Measurements from ENCODE around the gene FAM162A. TPM values are rescaled to one million over a fixed set of nuclear protein-coding genes. Genes with fewer than 3 reads are reported as not detected.

Gene FAM162A
- total RNA-seq, 6 experiments from 2014 or later = 26.9 to 57.0 (median 51.5) TPM

DNA sequence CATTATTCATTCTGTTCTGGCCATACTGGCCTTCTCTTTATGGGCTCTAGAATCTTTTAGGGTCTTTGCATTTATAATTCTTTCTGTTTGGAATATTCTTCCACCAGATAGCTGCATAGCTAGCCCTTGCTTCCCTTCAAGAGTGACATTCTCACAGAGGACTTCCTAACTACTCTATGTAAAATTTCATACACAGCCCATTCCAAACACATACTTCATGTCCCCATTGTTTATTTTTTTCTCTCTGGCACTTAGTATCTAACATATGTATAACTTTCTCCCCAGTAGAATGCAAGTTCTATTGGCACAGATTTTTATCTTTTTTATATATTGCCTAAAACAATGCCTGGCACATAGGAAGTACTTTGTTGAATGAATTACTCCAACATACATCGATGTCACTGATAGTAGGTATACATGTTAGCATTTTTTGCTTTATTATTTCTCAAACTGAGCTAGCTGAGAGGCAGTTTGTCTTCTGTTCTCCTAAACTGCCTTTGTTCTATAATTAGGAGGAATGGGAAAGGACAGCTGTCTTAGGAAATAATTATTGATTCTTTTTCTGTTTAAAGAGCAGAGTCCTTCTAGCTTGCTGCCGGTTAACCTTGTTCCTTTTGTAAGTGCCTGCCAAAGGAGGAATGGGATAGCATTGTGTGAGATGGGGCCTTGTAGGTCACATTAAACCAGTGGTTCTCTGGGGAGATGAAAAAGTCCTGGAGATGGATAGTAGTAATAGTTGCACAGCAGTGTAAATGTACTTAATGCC, 7.9 kb downstream of the FAM162A start:
- Histone ChIP-seq H3K36me3 (no peaks in the 10 kb centered on the region), H3K27me3 (no peaks in the 10 kb centered on the region), H3K27ac (peak overlapping the region in 2 of 3 donors; percentile 28 to 65), H3K4me3 (no peak overlapping the region), H3K4me1 (peaks cover 0 to 52% (median 24%) of the 10 kb centered on the region in 4 donors), H3K9me3 (no peaks in the 10 kb centered on the region)
- DNase-seq (no peak), ATAC-seq (peak; percentile 72 to 90 (median 82))
- TF ChIP-seq, protein P1, sequence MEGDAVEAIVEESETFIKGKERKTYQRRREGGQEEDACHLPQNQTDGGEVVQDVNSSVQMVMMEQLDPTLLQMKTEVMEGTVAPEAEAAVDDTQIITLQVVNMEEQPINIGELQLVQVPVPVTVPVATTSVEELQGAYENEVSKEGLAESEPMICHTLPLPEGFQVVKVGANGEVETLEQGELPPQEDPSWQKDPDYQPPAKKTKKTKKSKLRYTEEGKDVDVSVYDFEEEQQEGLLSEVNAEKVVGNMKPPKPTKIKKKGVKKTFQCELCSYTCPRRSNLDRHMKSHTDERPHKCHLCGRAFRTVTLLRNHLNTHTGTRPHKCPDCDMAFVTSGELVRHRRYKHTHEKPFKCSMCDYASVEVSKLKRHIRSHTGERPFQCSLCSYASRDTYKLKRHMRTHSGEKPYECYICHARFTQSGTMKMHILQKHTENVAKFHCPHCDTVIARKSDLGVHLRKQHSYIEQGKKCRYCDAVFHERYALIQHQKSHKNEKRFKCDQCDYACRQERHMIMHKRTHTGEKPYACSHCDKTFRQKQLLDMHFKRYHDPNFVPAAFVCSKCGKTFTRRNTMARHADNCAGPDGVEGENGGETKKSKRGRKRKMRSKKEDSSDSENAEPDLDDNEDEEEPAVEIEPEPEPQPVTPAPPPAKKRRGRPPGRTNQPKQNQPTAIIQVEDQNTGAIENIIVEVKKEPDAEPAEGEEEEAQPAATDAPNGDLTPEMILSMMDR (IDR thresholded peaks at IDR 0.05) = no peak
- TF ChIP-seq POLR2A (IDR thresholded peaks at IDR 0.05) = no peak
- intact Hi-C loops (cut with DNase I) = no loop called here
- WGBS (ENCODE audit: insufficient coverage, low coverage, low lambda C conversion rate, missing lambda C conversion rate) = 34% methylated on average over 2 of the region's 2 CpGs

DNA sequence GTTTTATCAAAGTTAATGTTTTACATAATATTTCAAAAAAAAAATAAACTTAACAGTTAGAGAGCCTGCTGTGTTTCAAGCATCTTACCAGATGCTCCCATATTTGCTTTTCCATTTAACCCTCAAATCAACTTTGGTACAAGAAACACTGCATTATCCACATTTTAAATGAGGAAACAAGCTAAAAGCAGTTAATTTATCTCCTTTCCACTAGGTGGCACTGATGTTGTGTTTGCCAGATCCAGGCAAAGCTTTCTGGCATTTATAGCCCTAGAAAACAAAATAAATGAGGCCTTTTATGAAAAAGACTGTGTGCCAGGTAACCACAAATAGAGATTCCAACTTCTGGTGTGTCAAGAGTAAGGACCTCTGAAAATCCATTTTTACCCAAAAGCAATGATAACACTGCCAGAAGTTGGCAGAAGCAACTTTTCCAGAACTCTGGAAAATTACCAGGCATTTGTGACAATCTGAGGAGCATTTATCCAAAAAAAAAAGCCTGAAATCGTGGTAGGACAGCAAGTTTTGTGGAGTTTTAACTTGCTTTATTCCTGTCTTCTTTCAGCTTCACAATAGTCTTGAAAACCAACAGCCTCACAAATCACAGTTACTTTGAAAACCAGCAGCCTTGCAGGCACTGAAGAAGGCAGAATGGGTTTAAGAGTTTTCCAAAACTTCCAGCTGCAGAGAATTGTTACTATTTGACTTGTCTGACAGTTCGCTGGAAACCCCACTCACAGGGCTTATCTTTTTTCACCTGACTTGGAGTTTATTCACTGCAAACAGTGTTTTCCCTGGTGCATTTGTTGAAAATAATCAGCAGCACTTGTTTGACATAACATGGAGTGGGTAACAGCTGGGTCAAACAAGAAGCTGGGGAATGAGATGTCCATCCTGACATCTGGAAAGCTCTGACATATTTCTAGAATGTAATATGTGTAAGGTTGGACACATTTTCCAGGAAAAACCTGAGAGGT, 9.2 kb downstream of the FAM162A start:
- intact Hi-C loops (cut with DNase I) = no loop called here
- H3K9me3 ChIP-seq = no peaks in the 10 kb centered on the region
- TF ChIP-seq, protein P1 (IDR thresholded peaks at IDR 0.05) = peak; percentile 68 to 73 (median 70)
- TF ChIP-seq POLR2A (IDR thresholded peaks at IDR 0.05) = no peak
- DNase-seq (no peak), ATAC-seq (peak; percentile 64 to 71 (median 68))
- H3K27me3 ChIP-seq = no peaks in the 10 kb centered on the region
- H3K4me3 ChIP-seq = no peak overlapping the region
- 13% methylated on average over 2 of the region's 2 CpGs for WGBS (ENCODE audit: insufficient coverage, low coverage, low lambda C conversion rate, missing lambda C conversion rate)
- H3K27ac ChIP-seq = peak overlapping the region in 2 of 3 donors; percentile 28 to 65
- H3K4me1 ChIP-seq = peaks cover 0 to 52% (median 24%) of the 10 kb centered on the region in 4 donors
- no peaks in the 10 kb centered on the region for H3K36me3 ChIP-seq

DNA sequence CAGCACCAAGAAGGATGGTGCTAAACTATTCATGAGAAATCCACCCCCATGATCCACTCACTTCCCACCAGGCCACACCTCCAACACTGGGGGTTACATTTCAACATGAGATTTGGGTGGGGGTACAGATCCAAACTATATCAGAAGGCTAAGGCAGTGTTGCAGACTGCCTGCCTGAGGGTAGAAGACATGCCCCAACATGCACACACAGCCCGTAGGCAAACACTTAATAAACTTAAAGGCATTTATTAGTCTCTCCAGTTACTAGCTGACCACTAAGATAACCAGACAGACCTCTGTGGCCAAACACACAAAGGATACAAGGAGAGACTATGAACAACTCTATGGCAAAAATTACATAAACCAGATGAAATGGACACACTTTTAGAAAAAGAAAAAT, 10.2 kb downstream of the FAM162A start:
- H3K36me3 ChIP-seq = no peaks in the 10 kb centered on the region
- H3K27ac ChIP-seq = peak overlapping the region in 1 of 3 donors; percentile 17
- intact Hi-C loops (cut with DNase I) = no loop called here
- no peaks in the 10 kb centered on the region for H3K27me3 ChIP-seq
- H3K9me3 ChIP-seq = no peaks in the 10 kb centered on the region
- no peak for DNase-seq
- H3K4me3 ChIP-seq = no peak overlapping the region
- peaks cover 0 to 52% (median 24%) of the 10 kb centered on the region in 4 donors for H3K4me1 ChIP-seq
- no peak for ATAC-seq
- WGBS (ENCODE audit: insufficient coverage, low coverage, low lambda C conversion rate, missing lambda C conversion rate) = 100% methylated on average over 1 of the region's 1 CpG
- TF ChIP-seq POLR2A (IDR thresholded peaks at IDR 0.05) = no peak
- TF ChIP-seq, protein P1 (IDR thresholded peaks at IDR 0.05) = no peak

DNA sequence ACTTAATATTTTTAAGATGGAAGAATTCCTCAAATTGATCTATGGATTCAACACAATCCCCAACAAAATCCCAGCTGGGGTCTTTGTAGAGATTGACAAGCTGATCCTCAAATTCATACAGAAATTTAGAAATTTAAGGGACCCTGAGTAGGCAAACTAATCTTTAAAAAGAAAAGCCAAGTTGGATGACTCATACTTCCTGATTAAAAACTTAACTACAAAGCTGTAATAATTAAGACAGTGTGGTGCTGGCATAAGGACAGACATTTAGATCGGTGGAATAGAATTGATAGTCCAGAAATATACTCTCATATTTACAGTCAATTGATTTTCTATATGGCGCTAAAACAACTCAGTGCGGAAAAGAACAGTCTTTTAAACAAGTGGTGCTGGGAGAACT, 11.6 kb downstream of the FAM162A start:
- H3K36me3 ChIP-seq = no peaks in the 10 kb centered on the region
- intact Hi-C loops (cut with DNase I) = no loop called here

More for the DNA sequence above, 11.6 kb downstream of the FAM162A start:
- WGBS (ENCODE audit: insufficient coverage, low coverage, low lambda C conversion rate, missing lambda C conversion rate) = 59% methylated on average over 3 of the region's 3 CpGs
- Histone ChIP-seq H3K4me3 (no peak overlapping the region), H3K27ac (no peak overlapping the region), H3K27me3 (no peaks in the 10 kb centered on the region), H3K9me3 (no peaks in the 10 kb centered on the region), H3K4me1 (peaks cover 0 to 40% (median 19%) of the 10 kb centered on the region in 4 donors)
- TF ChIP-seq, protein P1 (IDR thresholded peaks at IDR 0.05) = no peak
- no peak for TF ChIP-seq POLR2A (IDR thresholded peaks at IDR 0.05)
- DNase-seq (no peak), ATAC-seq (no peak)

All from right lobe of liver (tissue), 6 donors.